ENCODE data around the gene BBS7. TPM values are rescaled to one million over a fixed set of nuclear protein-coding genes. Genes with fewer than 3 reads are reported as not detected.

The BBS7 gene
- polyA plus RNA-seq, 1 of the 3 experiments (the other 2 are of a cell fraction) = 24.3 TPM

DNA sequence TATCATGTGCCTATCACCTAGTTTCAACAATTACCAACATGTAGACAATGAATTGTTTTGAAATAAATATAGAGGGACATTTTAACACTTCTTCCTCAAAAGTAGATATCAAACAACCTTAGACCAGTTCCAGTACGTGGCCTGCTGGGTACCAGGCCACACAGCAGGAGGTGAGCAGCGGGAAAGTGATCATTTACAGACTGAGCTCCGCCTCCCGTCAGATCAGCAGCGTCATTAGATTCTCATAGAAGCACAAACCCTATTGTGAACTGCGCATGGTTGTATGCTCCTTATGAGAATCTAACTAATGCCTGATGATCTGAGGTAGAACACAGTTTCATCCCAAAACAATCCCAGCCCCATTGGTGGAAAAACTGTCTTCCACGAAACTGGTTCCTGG lies 6.5 kb downstream of the BBS7 start (continued):
- TF ChIP-seq, protein P1, sequence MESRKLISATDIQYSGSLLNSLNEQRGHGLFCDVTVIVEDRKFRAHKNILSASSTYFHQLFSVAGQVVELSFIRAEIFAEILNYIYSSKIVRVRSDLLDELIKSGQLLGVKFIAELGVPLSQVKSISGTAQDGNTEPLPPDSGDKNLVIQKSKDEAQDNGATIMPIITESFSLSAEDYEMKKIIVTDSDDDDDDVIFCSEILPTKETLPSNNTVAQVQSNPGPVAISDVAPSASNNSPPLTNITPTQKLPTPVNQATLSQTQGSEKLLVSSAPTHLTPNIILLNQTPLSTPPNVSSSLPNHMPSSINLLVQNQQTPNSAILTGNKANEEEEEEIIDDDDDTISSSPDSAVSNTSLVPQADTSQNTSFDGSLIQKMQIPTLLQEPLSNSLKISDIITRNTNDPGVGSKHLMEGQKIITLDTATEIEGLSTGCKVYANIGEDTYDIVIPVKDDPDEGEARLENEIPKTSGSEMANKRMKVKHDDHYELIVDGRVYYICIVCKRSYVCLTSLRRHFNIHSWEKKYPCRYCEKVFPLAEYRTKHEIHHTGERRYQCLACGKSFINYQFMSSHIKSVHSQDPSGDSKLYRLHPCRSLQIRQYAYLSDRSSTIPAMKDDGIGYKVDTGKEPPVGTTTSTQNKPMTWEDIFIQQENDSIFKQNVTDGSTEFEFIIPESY (IDR thresholded peaks at IDR 0.05; ENCODE audit: borderline replicate concordance, low read depth) = no peak

GRCh38 chr4:121861426-121861825 lies 8.8 kb downstream of the BBS7 start:
- Histone ChIP-seq H3K9me3 (no peaks in the 10 kb centered on the region), H3K4me3 (ENCODE audit: low read depth in 2 of 2, low read length in 1 of 2) (no peak overlapping the region), H3K9me2 (peaks cover 6% of the 10 kb centered on the region; the same call in 1 of the 2 replicates), H3K79me2 (ENCODE audit: insufficient read depth) (peaks cover 3% of the 10 kb centered on the region; the same call in 1 of the 2 replicates), H3K4me1 (ENCODE audit: control insufficient read depth in 1 of 2, insufficient read depth in 2 of 2, low read depth in 1 of 2, low read length in 1 of 2) (no peaks in the 10 kb centered on the region; a peak in 1 of 4 replicates), H3K9ac (no peak overlapping the region), H3K27ac (ENCODE audit: low read depth in 2 of 2, low read length in 1 of 2) (no peak overlapping the region), H2AFZ (ENCODE audit: low read depth) (no peak overlapping the region), H3K27me3 (ENCODE audit: insufficient read depth) (no peaks in the 10 kb centered on the region), H3K4me2 (no peak overlapping the region), H4K20me1 (ENCODE audit: insufficient read depth) (no peaks in the 10 kb centered on the region), H3K36me3 (replicated peaks in 1 of 2; ENCODE audit: control insufficient read depth in 1 of 2, insufficient read depth in 2 of 2, low read length in 1 of 2) (peaks cover 54 to 65% of the 10 kb centered on the region in 2 experiments), H3F3A (replicated peaks; ENCODE audit: insufficient read depth) (peaks cover 14% of the 10 kb centered on the region)
- 100% methylated on average over 2 of the region's 2 CpGs for WGBS (ENCODE audit: low lambda C conversion rate)
- POLR2A ChIA-PET = no interaction called here
- TF ChIP-seq EP300 (IDR thresholded peaks at IDR 0.05; ENCODE audit: borderline replicate concordance in 1 of 2, low read depth in 1 of 2, low read length in 1 of 2) = no peak
- no peak for TF ChIP-seq FOXJ3 (CRISPR knock-in tag; IDR thresholded peaks at IDR 0.05)
- no peak for TF ChIP-seq CHD2 (IDR thresholded peaks at IDR 0.05; ENCODE audit: low read length, partially characterized antibody)
- TF ChIP-seq RAD21 (IDR thresholded peaks at IDR 0.05; ENCODE audit: low read length) = no peak
- TF ChIP-seq GATA2 (CRISPR knock-in tag; IDR thresholded peaks at IDR 0.05) = no peak
- no peak for TF ChIP-seq TAF1 (IDR thresholded peaks at IDR 0.05; ENCODE audit: borderline replicate concordance, low read depth, low read length)
- no peak for TF ChIP-seq RFX5 (IDR thresholded peaks at IDR 0.05; ENCODE audit: low read length)
- TF ChIP-seq RCOR1 (IDR thresholded peaks at IDR 0.05; ENCODE audit: low read length) = no peak
- no peak for TF ChIP-seq NRF1 (IDR thresholded peaks at IDR 0.05; ENCODE audit: low read depth, low read length)
- TF ChIP-seq RXRA (IDR thresholded peaks at IDR 0.05; ENCODE audit: borderline replicate concordance, low read depth) = no peak
- DNase-seq = no peak
- CTCF ChIA-PET = no interaction called here

DNA sequence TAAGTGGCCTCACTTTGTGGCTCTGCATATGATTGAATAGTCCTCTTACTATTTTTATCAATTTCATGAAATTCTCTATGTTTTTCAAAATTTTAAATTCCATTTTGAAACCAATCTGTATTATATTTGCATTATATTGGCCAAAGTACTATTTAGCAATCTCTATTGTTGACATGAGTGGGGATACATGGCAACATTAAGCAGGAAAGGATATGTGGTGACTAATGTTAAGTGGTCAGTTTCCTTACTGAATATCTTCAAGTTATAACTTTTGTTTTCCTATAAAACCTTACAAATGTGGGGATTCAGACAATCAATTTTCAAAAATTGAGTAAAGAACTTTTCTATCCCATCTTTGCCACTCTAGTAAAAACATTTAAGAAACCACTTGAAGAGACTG lies 10.2 kb downstream of the BBS7 start:
- Histone ChIP-seq H3K9me3 (no peaks in the 10 kb centered on the region), H3K4me3 (ENCODE audit: low read depth in 2 of 2, low read length in 1 of 2) (no peak overlapping the region), H3K9me2 (peaks cover 6% of the 10 kb centered on the region; the same call in 1 of the 2 replicates), H3K27ac (ENCODE audit: low read depth in 2 of 2, low read length in 1 of 2) (no peak overlapping the region), H3K9ac (no peak overlapping the region), H2AFZ (ENCODE audit: low read depth) (no peak overlapping the region), H3K36me3 (replicated peaks in 1 of 2; ENCODE audit: control insufficient read depth in 1 of 2, insufficient read depth in 2 of 2, low read length in 1 of 2) (peaks cover 55 to 56% of the 10 kb centered on the region in 2 experiments), H3K27me3 (ENCODE audit: insufficient read depth) (no peaks in the 10 kb centered on the region), H3K4me1 (ENCODE audit: control insufficient read depth in 1 of 2, insufficient read depth in 2 of 2, low read depth in 1 of 2, low read length in 1 of 2) (no peaks in the 10 kb centered on the region; a peak in 1 of 4 replicates), H4K20me1 (ENCODE audit: insufficient read depth) (no peaks in the 10 kb centered on the region), H3F3A (replicated peaks; ENCODE audit: insufficient read depth) (peaks cover 19% of the 10 kb centered on the region), H3K4me2 (no peak overlapping the region), H3K79me2 (ENCODE audit: insufficient read depth) (no peaks in the 10 kb centered on the region; the same call in 1 of the 2 replicates)
- ChIA-PET CTCF (interaction anchor here (0.6 kb wide), 1 partner anchor 54 kb away, joined by 3 read pairs; no protein-coding TSS in a partner anchor), POLR2A (no interaction called here)
- no peak for DNase-seq
- TF ChIP-seq NFIC (IDR thresholded peaks at IDR 0.05; ENCODE audit: borderline replicate concordance) (no peak), RAD21 (IDR thresholded peaks at IDR 0.05; ENCODE audit: low read length) (no peak), RCOR1 (IDR thresholded peaks at IDR 0.05; ENCODE audit: low read length) (no peak), JUND (IDR thresholded peaks at IDR 0.05) (no peak), SIN3A (IDR thresholded peaks at IDR 0.05; ENCODE audit: borderline replicate concordance, low read depth, low read length) (no peak), ELF1 (IDR thresholded peaks at IDR 0.05) (no peak), FOSL2 (IDR thresholded peaks at IDR 0.05; ENCODE audit: borderline replicate concordance, low read depth) (no peak), TCF12 (IDR thresholded peaks at IDR 0.05) (no peak), PBX3 (IDR thresholded peaks at IDR 0.05) (no peak), NRF1 (IDR thresholded peaks at IDR 0.05; ENCODE audit: low read depth, low read length) (no peak), MXI1 (IDR thresholded peaks at IDR 0.05; ENCODE audit: low read depth, low read length) (no peak)
- TF ChIP-seq, protein P1 (IDR thresholded peaks at IDR 0.05; ENCODE audit: borderline replicate concordance, low read depth) = no peak
- TF ChIP-seq, protein P2, sequence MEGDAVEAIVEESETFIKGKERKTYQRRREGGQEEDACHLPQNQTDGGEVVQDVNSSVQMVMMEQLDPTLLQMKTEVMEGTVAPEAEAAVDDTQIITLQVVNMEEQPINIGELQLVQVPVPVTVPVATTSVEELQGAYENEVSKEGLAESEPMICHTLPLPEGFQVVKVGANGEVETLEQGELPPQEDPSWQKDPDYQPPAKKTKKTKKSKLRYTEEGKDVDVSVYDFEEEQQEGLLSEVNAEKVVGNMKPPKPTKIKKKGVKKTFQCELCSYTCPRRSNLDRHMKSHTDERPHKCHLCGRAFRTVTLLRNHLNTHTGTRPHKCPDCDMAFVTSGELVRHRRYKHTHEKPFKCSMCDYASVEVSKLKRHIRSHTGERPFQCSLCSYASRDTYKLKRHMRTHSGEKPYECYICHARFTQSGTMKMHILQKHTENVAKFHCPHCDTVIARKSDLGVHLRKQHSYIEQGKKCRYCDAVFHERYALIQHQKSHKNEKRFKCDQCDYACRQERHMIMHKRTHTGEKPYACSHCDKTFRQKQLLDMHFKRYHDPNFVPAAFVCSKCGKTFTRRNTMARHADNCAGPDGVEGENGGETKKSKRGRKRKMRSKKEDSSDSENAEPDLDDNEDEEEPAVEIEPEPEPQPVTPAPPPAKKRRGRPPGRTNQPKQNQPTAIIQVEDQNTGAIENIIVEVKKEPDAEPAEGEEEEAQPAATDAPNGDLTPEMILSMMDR (IDR thresholded peaks at IDR 0.05) = no peak

Measured in SK-N-SH (cell line).